T-helper 2 cell treated with Interferon-gamma antibody and Interleukin-4, amounts not matched to agents 5 μg/mL and 100 μg/mL, for 36 hours (primary cell): ENCODE results near the gene CACNA1B.
"Not testable (repeated sequence)": the region's sequence is repeated elsewhere in the genome, so short reads cannot be mapped to it uniquely, and the experiment has no call there.

Experiments
- DNase-seq: peaks from one replicate; pipeline ENCODE4 v3.0.0; 2021; ENCODE audit warnings: low spot score
- H3K27ac Mint-ChIP-seq: one replicate; pipeline ENCODE4 v1.8.0; 2021; ENCODE audit warnings: mild to moderate bottlenecking, mixed read lengths
- H3K27me3 Mint-ChIP-seq: one replicate; pipeline ENCODE4 v1.8.0; 2021; ENCODE audit warnings: low read depth, mixed read lengths
- H3K36me3 Mint-ChIP-seq: one replicate; pipeline ENCODE4 v1.8.0; 2021; ENCODE audit warnings: low read depth, mixed read lengths
- H3K4me1 Mint-ChIP-seq: one replicate; pipeline ENCODE4 v1.8.0; 2021; ENCODE audit warnings: low read depth, mixed read lengths
- H3K4me3 Mint-ChIP-seq: one replicate; pipeline ENCODE4 v1.8.0; 2022; ENCODE audit warnings: mild to moderate bottlenecking, moderate library complexity, mixed read lengths
- H3K9me3 Mint-ChIP-seq: one replicate; pipeline ENCODE4 v1.8.0; 2021; ENCODE audit warnings: mixed read lengths

The CACNA1B gene

DNA sequence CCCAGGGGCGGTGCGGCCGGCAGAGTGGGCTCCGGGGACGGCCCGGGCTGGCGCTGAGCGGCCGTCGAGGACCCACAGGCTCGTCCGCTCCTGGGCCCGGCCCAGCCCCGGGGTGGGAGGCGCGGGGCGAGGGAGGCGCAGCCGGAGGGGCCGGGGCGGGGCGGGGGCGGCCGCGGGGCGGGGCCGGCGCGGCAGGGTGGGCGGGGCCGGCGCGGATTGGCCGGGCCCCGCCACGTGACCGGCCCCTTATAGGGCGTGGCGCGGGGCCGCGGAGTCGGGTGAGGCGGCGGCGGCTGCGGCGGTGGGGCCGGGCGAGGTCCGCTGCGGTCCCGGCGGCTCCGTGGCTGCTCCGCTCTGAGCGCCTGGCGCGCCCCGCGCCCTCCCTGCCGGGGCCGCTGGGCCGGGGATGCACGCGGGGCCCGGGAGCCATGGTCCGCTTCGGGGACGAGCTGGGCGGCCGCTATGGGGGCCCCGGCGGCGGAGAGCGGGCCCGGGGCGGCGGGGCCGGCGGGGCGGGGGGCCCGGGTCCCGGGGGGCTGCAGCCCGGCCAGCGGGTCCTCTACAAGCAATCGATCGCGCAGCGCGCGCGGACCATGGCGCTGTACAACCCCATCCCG is at the start of gene CACNA1B:
TSS of gene CACNA1B (plus strand) at position 277 of the 617 bp plus-strand sequence. CDS start at position 429, 152 bp downstream.
- H3K36me3 Mint-ChIP-seq, H3K27me3 Mint-ChIP-seq, H3K9me3 Mint-ChIP-seq, H3K4me1 Mint-ChIP-seq, H3K4me3 Mint-ChIP-seq, H3K27ac Mint-ChIP-seq, DNase-seq: not testable (repeated sequence)

DNA sequence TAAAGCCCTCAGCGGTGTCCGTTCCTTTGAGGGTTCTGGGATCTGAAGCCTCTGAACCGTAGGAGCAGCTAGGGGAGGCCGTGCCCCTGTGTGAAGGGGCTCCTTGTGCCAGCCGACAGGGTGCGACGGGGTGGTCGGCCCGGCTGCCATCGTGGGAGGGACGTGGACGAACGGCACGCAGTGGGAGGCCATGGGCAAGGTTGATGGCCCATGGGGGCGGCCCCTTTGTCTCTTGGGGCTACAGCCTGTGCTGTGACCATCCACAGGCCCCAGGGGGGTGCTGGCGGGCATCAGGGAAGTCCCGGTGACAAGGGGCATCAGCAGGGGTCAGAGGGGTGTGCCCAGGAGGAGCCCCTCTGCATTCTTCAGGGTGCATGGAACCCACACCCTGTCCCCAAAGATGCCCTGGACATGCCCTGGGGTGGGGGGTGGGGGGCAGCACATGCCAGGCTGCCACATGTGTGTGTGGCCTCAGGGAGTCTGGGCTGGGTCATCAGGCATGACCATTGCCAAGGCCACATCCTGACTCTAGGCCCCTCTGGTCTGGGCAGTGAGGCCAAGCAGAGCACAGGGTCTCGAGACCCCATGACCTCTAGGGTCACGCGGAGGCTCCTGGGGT is 49.6 kb upstream of the CACNA1B start:
- H3K4me3 Mint-ChIP-seq = no peak overlapping the region
- H3K36me3 Mint-ChIP-seq = peaks cover 37% of the 10 kb centered on the region
- H3K27ac Mint-ChIP-seq = no peak overlapping the region
- no peaks in the 10 kb centered on the region for H3K9me3 Mint-ChIP-seq
- no peak for DNase-seq
- no peaks in the 10 kb centered on the region for H3K27me3 Mint-ChIP-seq
- H3K4me1 Mint-ChIP-seq = no peaks in the 10 kb centered on the region

DNA sequence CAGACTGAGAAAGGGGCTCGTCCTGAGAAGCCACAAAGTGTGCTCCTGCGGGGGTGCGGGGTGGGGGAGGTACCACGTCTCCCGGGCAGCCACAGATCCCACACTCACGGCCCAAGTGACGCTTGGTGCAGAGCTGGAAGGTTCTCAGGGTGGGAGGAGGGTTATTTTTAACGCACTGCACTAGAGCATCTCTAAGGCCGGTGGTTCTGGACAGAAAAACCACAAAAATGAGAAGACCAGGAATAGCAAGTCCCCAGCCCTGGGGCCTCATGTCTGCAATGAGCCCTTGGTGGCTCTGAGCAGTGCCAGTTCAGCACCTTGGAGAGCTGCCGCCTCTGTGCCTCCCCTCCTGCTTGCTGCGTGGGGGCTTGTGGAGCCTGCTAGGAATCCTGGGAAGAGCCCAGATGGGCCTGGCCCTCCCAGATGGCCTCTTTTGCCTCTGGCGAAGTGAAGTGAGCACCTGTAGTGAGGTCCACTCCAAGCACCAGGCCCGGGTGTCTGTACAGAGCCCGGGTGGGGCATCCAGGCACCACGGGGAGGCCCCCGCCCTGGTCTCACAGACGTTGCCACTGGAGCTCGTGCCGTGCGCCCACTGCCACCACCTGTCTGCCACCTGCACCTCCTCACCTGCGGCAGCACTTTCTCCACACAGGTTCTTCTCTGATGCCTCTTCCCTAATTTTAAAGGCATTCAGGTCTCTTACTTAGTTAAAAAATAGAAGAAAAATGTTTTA is 48.9 kb upstream of the CACNA1B start:
- peaks cover 37% of the 10 kb centered on the region for H3K36me3 Mint-ChIP-seq
- no peak overlapping the region for H3K27ac Mint-ChIP-seq
- no peaks in the 10 kb centered on the region for H3K4me1 Mint-ChIP-seq
- no peaks in the 10 kb centered on the region for H3K9me3 Mint-ChIP-seq
- no peaks in the 10 kb centered on the region for H3K27me3 Mint-ChIP-seq
- no peak overlapping the region for H3K4me3 Mint-ChIP-seq
- no peak for DNase-seq

- no peaks in the 10 kb centered on the region for H3K27me3 Mint-ChIP-seq
These were observed 48.2 kb upstream of the CACNA1B start for GRCh38 chr9:137829260-137829996.

GRCh38 chr9:137832191-137832700 is 45.3 kb upstream of the CACNA1B start:
- Mint-ChIP-seq H3K36me3 (peaks cover 14% of the 10 kb centered on the region), H3K27me3 (no peaks in the 10 kb centered on the region), H3K27ac (no peak overlapping the region), H3K4me3 (no peak overlapping the region), H3K9me3 (no peaks in the 10 kb centered on the region), H3K4me1 (no peaks in the 10 kb centered on the region)
- no peak for DNase-seq

More at GRCh38 chr9:137829260-137829996, 48.2 kb upstream of the CACNA1B start:
- no peaks in the 10 kb centered on the region for H3K9me3 Mint-ChIP-seq
- no peak overlapping the region for H3K4me3 Mint-ChIP-seq
- peaks cover 30% of the 10 kb centered on the region for H3K36me3 Mint-ChIP-seq
- no peaks in the 10 kb centered on the region for H3K4me1 Mint-ChIP-seq
- H3K27ac Mint-ChIP-seq = no peak overlapping the region
- no peak for DNase-seq

DNA sequence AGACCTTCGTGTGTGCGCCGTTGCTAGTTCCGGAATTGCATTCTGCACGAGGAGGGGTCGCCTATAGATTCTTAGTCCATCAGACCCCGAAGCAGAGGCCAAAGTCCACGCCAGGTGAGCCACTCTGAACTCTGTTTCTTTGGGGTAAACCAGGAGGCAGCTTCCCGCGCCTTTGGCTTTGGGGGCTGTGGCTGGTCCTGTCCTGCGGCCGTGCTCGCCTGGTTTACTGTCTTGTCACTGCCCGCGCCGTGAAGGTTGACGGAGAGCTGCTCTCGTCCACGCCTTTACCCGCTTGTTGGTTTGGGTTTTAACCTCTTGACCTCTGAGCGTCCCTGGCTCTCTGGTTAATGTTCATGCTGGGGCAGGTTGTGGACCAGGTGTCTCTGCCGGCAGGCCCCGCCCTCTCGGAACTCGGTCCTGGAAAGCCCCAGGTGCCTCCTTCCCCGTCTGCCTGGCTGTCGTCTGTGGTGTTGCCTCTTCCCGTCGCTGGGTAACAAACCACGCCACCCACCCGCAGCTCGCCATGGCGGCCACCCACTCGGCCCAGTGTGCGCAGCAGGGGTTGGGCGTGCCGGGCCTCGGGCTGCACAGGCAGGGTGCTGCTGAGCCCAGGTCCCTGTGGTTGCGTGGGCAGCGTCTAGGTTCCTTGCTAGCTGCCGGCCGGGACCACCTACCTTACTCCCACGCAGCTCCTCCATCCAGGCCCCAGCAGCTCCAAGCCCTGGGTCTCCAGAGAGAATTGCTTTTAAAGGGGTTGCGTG is 44.6 kb upstream of the CACNA1B start:
- no peak for DNase-seq
- Mint-ChIP-seq H3K27me3 (no peaks in the 10 kb centered on the region), H3K4me3 (no peak overlapping the region), H3K27ac (no peak overlapping the region), H3K36me3 (peaks cover 14% of the 10 kb centered on the region), H3K4me1 (no peaks in the 10 kb centered on the region), H3K9me3 (no peaks in the 10 kb centered on the region)

- no peaks in the 10 kb centered on the region for H3K4me1 Mint-ChIP-seq
- no peaks in the 10 kb centered on the region for H3K27me3 Mint-ChIP-seq
- DNase-seq = no peak
- no peak overlapping the region for H3K27ac Mint-ChIP-seq
- no peak overlapping the region for H3K4me3 Mint-ChIP-seq
- peaks cover 14% of the 10 kb centered on the region for H3K36me3 Mint-ChIP-seq
- H3K9me3 Mint-ChIP-seq = no peaks in the 10 kb centered on the region
These were observed 43.6 kb upstream of the CACNA1B start for GRCh38 chr9:137833721-137834613.

DNA sequence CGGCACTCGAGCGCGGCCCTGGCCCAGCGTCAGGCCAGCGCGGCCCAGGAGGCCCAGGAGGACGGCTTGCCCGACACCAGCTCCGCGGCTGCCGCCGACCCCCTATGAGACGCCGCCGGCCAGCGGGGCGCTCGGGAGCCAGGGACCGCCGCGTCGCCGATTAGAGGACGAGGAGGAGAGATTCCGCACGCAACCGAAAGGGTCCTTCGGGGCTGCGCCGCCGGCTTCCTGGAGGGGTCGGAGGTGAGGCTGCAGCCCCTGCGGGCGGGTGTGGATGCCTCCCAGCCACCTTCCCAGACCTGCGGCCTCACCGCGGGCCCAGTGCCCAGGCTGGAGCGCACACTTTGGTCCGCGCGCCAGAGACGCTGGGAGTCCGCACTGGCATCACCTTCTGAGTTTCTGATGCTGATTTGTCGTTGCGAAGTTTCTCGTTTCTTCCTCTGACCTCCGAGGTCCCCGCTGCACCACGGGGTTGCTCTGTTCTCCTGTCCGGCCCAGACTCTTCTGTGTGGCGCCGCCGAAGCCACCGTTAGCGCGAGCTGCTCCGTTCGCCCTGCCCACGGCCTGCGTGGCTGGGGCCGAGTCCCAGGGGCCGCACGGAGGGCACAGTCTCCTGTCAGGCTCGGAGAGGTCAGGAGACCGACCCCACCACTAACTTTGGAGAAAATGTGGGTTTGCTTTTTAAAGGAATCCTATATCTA is 42.6 kb upstream of the CACNA1B start:
- H3K36me3 Mint-ChIP-seq = peaks cover 10% of the 10 kb centered on the region

DNA sequence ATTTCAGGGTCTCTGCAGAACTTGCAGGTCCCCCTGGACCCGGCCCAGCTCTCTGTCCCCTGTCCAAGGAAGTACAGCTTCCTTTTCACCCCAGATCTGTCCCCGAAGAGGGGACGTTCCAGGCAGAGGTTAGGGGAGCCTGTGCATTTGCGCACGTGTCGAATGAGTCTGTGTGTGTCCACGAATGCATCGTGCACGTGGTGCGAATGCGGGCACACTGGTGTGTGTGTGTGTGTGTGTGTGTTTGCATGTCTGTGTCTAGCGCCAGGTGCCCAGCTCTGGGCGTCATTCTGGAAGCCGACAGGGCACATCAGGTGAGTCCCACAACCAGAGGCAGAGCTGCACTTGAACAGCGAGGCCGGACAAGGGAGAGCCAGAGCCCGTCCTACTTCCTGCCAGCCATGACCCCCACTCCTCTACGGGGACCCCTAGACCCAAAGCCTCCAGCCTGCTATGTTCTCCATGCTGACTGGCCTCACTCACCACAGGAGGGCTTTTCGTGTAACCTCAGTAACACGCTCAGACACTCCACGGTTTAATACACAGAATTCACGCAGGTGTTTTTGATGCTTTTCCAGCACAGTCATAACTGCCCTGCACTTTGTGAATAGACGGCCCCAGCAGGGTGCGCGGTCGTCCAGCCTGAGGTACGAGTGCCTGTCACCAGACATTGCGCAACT is 41.3 kb upstream of the CACNA1B start:
- Mint-ChIP-seq H3K27ac (no peak overlapping the region), H3K36me3 (peaks cover 8% of the 10 kb centered on the region), H3K4me3 (no peak overlapping the region), H3K9me3 (no peaks in the 10 kb centered on the region), H3K27me3 (no peaks in the 10 kb centered on the region), H3K4me1 (no peaks in the 10 kb centered on the region)
- no peak for DNase-seq

More for the DNA sequence above, 42.6 kb upstream of the CACNA1B start:
- Mint-ChIP-seq H3K4me3 (no peak overlapping the region), H3K4me1 (no peaks in the 10 kb centered on the region), H3K9me3 (no peaks in the 10 kb centered on the region), H3K27me3 (no peaks in the 10 kb centered on the region), H3K27ac (no peak overlapping the region)
- DNase-seq = no peak

DNA sequence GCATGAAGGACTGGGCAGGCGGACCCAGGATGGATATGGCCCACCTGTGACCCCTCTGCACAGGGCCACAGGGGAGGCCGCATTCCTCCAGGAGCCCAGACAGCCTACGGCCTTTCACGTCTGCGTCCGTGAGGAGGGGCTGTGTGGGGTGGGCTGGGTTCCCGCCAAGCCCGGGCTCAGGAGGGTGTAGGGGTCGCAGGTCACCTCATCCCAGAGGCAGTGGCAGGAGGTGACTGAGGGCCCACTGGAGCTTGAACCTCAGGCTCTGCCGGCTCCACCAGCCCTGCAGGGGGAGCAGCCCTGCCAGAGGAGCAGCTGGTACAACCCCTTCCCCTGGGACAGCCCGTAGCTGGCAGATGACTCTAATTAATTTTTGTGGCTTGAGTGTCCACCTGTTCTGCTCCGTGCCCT is 40.7 kb upstream of the CACNA1B start:
- DNase-seq = no peak
- Mint-ChIP-seq H3K9me3 (no peaks in the 10 kb centered on the region), H3K27me3 (no peaks in the 10 kb centered on the region), H3K4me1 (no peaks in the 10 kb centered on the region), H3K36me3 (peaks cover 8% of the 10 kb centered on the region), H3K27ac (no peak overlapping the region), H3K4me3 (no peak overlapping the region)

- DNase-seq = no peak
- no peak overlapping the region for H3K27ac Mint-ChIP-seq
- no peak overlapping the region for H3K4me3 Mint-ChIP-seq
These were observed 40.0 kb upstream of the CACNA1B start for GRCh38 chr9:137837345-137838278.

More at GRCh38 chr9:137837345-137838278, 40.0 kb upstream of the CACNA1B start:
- Mint-ChIP-seq H3K4me1 (no peaks in the 10 kb centered on the region), H3K36me3 (peaks cover 8% of the 10 kb centered on the region), H3K9me3 (no peaks in the 10 kb centered on the region), H3K27me3 (no peaks in the 10 kb centered on the region)
